Skin epidermis (tissue), 12 donors: ENCODE measurements around the gene PDE3A.

Experiments used
- H3K27ac ChIP-seq, 21 experiments: fragments of 200-600 bp; sonication (generic) in 11 of 21; one replicate each; pipeline ENCODE4 v1.5.0; 2020; ENCODE audit warnings: mild to moderate bottlenecking in 3 of 21, inconsistent platforms in 2 of 21, moderate library complexity in 2 of 21
- H3K4me3 ChIP-seq, 7 experiments: fragments of 200-600 bp; sonication (generic) in 2 of 7; one replicate each; pipeline ENCODE4 v1.5.0; 2020; ENCODE audit warnings: inconsistent platforms in 2 of 7, mild to moderate bottlenecking in 2 of 7, moderate library complexity in 1 of 7

The PDE3A gene

DNA sequence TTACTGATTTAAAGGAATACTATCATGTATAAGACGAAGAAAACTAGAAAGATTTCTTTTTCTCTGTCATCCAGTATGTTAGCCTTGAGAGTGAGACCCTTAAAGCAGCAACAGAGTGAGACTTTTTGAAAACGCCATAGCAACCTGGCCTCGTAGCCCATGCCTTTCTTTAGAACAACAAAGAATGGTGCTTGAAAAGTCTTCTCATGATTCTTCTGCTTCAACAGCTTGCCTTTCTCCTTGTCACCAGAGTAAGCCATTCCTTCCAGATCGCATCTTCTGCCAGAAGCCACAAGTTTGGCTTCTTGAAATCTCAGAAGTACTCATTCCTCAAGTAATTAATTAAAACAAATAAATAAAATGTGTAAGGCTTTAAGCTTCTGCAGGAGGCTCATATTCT, 109.3 kb downstream of the PDE3A start:
- Histone ChIP-seq H3K27ac (no peak overlapping the region), H3K4me3 (no peak overlapping the region)

GRCh38 chr12:20482491-20483054, 114.2 kb downstream of the PDE3A start:
- Histone ChIP-seq H3K27ac (no peak overlapping the region), H3K4me3 (no peak overlapping the region)

DNA sequence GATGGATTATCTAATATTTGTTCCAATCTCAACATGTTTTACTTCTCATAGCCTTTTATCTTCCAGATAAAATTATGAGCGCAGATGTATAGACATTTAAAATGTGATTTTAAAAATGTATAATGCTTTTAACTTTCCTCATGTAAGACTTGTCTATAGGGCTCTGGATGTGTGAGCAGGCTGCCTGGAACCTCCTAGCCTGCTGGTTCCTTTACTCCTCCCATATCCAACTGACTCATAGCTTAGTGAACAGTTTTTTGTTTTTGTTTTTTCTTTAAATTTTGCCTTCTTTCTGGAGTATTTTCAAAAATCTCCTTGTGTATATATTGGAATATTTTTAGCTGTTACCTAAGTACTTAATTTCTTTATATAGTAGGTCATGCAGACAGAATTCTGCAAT, 115.4 kb downstream of the PDE3A start:
- no peak overlapping the region for H3K4me3 ChIP-seq
- no peak overlapping the region for H3K27ac ChIP-seq

DNA sequence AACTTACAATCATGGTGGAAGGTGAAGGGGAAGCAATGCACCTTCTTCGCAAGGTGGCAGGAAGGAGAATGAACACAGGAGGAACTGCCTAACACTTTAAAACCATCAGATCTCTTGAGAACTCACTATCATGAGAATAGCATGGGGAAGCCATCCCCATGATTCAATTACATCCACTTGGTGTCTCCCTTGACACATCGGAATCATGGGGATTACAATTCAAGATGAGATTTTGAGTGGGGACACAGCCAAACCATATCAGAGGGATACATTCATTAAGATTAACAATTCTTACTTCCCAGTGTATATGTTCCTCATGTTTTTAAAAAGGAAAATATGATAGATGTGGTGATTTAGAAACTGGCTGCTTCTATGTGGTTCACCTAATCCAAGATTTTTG, 117.9 kb downstream of the PDE3A start:
- peak overlapping the region in 1 of 21 experiments; percentile 19 for H3K27ac ChIP-seq

DNA sequence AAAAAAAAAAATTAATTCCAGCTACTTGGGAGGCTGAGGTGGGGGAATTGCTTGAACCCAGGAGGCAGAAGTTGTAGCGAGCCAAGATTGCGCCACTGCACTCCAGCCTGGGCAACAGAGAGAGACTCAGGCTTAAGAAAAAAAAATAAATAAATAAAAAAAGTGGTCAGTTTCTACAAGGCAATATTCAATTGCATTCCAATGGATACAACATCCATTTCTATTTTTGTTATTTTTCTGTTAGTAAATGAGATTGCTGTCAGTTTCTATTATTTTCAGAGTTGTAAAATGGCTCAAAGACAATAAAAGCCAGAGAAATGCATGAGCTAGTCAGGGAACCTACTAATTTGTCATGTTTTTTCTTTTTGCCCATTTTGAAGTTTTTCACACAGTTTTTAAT, 119.2 kb downstream of the PDE3A start:
- Histone ChIP-seq H3K27ac (no peak overlapping the region), H3K4me3 (no peak overlapping the region)

More for the DNA sequence above, 117.9 kb downstream of the PDE3A start:
- no peak overlapping the region for H3K4me3 ChIP-seq

GRCh38 chr12:20489645-20490044, 121.3 kb downstream of the PDE3A start:
- Histone ChIP-seq H3K27ac (no peak overlapping the region), H3K4me3 (no peak overlapping the region)

GRCh38 chr12:20490213-20490612, 121.9 kb downstream of the PDE3A start:
- Histone ChIP-seq H3K27ac (no peak overlapping the region), H3K4me3 (no peak overlapping the region)

DNA sequence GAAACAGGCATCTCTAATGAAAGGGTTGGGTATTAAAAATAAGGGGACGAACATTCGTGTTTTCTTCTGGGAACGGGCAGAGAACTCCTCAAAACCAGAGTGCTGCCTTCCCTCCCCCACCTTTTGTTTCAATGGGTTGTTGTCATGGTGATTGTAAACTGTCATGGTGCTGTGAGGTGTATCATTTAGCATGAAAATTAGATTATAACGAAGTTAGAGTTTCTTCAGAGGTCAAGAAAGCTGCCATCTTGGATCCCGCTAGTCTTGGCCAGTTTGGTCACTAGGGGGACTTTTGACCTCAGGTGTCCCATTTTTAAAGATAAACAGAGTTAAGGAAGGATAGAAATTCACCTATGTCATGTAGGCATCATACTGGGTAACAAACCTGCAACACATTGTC, 123.0 kb downstream of the PDE3A start:
- Histone ChIP-seq H3K4me3 (no peak overlapping the region), H3K27ac (no peak overlapping the region)

DNA sequence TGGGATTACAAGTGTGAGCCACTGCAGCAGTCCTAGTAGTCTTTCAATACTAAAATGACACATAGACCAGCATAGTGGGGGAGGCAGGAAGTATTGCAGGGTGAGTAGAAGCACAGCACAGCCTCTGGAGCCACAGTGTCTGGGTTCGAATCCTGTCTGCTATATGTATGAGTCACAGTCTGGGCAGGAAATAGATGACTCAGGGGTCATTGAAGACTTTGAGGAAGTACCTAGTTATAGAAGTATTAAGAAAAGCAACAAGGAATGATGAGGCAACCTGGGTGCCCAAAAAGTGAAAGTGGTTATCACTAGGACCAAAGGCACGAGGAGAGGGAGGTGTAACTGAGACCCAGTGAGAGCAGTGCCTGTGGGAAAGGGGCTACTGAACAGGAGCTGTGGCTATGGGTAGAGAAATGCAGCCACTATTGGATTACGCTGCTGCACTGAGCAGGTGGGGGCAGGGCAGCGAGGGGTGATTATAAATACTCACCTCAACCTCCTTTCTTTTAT, 124.0 kb downstream of the PDE3A start:
- Histone ChIP-seq H3K27ac (no peak overlapping the region), H3K4me3 (no peak overlapping the region)

GRCh38 chr12:20493934-20494333, 125.6 kb downstream of the PDE3A start:
- Histone ChIP-seq H3K27ac (no peak overlapping the region), H3K4me3 (no peak overlapping the region)

GRCh38 chr12:20494851-20495250, 126.5 kb downstream of the PDE3A start:
- Histone ChIP-seq H3K27ac (no peak overlapping the region), H3K4me3 (no peak overlapping the region)

DNA sequence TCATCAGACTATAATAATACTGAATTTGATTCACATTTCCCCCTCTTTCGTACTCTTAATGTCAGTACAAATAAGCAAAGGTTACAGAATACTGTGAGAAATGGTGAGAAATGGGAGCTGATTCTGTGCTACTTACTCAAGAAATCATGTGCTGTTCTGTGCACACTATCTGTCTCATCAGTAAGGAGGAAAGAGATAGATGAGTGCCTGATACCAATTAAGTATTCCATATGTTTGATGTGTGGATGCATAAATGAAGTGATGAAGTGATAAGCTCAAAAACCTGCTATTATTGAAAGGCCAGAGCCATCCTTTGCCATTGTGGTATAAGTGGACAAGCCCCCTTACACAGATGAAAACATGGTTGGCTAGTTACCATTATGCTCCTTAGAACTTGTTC, 127.7 kb downstream of the PDE3A start:
- Histone ChIP-seq H3K27ac (no peak overlapping the region), H3K4me3 (no peak overlapping the region)

DNA sequence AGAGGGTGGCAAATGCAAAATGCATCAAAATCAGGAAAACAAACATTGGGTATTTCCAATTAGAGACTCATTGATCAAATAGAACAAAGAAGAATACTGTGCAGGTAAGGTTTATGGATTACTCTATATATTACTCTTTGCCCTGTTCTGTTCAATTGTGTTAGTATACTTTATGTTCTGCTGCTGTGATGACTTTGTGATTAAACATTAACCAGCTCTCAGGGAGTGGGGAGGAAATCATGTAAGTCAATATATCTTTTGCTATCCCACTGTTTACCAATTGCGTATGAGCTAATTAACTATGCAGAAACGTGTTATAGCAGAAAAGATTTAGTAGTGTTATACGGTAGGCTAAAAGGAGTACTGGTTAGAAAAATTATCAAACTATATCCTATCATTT, 129.4 kb downstream of the PDE3A start:
- Histone ChIP-seq H3K4me3 (no peak overlapping the region), H3K27ac (no peak overlapping the region)

DNA sequence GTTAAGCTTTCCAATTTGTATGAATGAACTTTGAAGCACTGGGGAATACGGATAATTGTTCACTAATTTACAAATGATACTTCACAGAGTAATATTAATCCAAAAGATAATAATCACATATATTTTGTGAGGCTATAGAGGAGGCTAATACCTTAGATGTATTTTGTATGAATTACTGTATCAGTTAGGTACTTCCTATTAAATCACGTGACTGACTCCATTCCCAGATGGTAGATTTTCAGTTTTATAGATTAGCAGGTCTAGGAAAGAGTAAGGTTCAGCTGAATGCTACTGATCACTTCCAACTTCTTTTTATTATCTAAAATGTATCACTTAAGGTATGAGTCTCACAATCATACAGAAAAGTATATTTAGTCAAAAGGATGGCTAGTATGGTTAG, 133.6 kb downstream of the PDE3A start:
- H3K27ac ChIP-seq, result no peak overlapping the region
- H3K4me3 ChIP-seq, result no peak overlapping the region

DNA sequence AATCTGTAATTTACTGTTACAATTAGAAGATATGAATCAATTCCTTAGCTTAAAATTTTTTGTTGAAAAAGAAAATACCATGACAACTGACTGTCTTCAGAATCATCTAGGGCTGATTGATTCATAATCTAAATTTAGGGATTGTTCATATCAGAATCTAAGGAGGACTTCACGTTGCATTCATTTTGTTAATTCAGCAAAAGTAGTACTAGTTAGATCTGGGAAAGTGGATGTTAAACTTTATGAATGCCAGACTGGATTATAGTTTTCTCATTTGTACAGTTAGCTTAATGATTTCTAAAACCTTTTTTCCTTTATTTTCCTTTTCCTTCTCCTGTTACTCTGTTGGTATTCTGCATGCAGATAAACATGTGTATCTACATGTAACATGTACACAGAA, 135.5 kb downstream of the PDE3A start:
- H3K27ac ChIP-seq, result no peak overlapping the region

DNA sequence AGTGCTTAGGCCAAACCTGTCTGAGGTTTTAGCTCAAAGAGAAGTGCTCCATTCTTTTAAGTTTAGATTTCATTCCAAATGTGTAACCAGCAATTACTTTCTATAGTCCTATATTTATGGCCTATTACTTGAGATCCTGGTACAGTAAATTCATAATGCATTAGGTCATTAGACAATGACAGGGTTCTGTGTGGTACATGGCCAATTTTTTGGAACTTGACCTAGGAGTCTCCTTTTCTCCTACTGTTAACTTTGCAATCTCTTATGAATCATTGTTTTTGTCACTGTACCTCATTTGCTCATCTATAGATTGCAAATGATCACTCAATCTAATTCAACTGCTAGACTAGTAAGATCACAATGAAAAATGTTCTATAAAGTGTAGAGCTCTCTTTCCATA, 136.7 kb downstream of the PDE3A start:
- Histone ChIP-seq H3K4me3 (no peak overlapping the region), H3K27ac (no peak overlapping the region)

More for the DNA sequence above, 135.5 kb downstream of the PDE3A start:
- H3K4me3 ChIP-seq, result no peak overlapping the region

DNA sequence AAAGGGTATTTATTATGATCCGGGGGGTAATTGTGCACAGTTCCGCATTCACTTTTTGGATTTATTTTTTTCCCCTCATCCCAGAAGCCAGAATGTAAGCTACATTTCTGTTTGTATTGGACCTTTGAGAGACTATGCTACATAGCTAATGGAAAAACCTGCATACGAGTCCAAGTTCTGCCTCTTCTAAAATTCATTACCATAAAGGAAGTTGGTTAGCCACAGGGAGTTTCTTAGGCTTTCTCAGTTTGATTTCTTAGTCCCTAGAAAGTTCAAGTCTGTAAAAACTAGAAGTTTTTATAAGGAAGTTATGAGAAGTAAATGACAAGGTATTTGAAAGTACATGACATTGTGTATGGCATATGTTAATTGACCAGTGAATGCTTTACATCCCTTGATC, 138.7 kb downstream of the PDE3A start:
- no peak overlapping the region for H3K4me3 ChIP-seq
- no peak overlapping the region for H3K27ac ChIP-seq

DNA sequence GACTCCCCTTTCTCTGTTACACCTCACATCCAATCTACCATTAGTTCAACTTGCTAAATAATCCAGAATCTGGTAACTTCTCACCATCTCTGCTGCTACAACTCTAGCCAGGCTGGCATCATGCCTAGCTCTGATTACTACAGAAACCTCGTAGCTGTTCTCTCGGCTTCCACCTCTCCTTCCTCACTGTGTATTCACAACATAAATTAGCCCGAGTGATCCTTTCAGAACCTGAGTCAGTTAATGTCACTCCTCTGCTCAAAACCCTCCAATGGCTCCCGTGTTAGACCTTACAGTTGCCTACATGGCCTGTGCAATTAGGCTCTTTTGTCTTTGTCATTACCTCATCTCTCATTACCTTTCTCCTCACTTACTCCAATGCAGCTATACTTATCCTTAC, 139.4 kb downstream of the PDE3A start:
- Histone ChIP-seq H3K4me3 (no peak overlapping the region), H3K27ac (no peak overlapping the region)

DNA sequence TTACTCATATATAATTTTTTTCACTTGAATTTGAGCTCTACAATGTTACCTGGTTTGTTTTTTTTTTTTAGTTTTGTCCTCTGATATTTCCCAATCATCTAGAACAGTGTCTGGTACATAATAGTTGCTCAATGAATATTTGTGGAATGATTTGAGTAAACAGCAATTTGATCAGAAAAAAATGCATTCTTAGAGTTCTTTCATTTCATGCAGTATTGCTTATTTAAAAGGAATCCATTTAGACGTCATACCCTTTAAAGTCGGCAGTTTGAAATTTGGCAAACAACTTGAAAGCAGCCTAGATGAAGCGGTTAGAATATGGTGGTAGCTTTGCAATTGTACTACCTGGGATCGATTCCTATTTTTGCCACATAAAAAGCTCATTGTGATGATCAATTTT, 140.0 kb downstream of the PDE3A start:
- Histone ChIP-seq H3K27ac (no peak overlapping the region), H3K4me3 (no peak overlapping the region)

GRCh38 chr12:20508962-20509361, 140.6 kb downstream of the PDE3A start:
- Histone ChIP-seq H3K27ac (no peak overlapping the region), H3K4me3 (no peak overlapping the region)

GRCh38 chr12:20510811-20511210, 142.5 kb downstream of the PDE3A start:
- no peak overlapping the region for H3K27ac ChIP-seq

GRCh38 chr12:20513189-20513588, 144.9 kb downstream of the PDE3A start:
- Histone ChIP-seq H3K4me3 (no peak overlapping the region), H3K27ac (no peak overlapping the region)

More at GRCh38 chr12:20510811-20511210, 142.5 kb downstream of the PDE3A start:
- no peak overlapping the region for H3K4me3 ChIP-seq
